Stimulated activated CD4-positive, alpha-beta T cell treated with anti-CD3 and anti-CD28 coated beads, Interleukin-12 subunit alpha, Interleukin-12 subunit beta, amount 100 ng/mL, for 48 hours (primary cell): Measurements from ENCODE around the gene VAMP2.
A peak's percentile ranks its signal among the peaks of the same experiment; 100 is the strongest.

Source experiments
- DNase-seq, 3 donors: peaks; one replicate each; pipeline ENCODE4 v3.0.0-alpha.2; 2020; ENCODE audit warnings: low read depth in 2 of 3, low spot score in 1 of 3

Gene VAMP2

GRCh38 chr17:8155996-8156245 is 6.8 kb downstream of the VAMP2 start:
- DNase-seq, result no peak

DNA sequence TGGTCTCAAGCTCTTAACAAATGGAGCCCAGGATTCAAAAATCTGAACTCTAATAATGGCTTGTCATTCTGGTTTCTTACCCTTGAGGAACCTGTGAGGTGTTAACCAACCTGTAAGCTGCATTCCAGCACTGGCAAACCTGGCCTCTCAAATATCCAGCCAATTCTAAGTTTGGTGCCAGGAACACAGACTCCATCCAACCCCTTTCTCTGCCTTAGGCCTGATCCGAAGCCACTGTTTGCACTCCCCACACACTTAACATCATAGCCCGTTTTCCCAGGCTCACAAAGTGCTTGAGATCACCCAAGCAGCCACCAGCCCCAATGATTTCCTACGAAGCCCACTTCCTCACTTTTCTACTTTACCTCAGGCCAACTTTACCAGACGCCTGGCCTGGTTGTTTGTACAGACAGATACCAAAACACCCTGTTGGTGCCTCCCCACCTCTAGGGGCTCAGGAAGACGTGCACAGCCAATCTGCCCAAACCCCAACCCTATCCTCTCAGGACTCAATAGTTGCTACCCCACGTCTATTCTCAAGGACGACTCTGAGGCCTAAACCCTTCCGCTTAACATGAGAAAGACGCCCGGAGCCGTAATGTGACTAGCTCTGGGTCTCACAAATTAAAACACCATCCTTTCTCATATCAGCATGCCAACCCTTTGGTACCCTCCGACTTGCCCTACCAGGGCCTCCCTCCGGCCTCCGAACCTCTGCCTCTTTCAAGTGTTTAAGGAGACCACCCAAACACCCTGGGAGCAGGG is 7.3 kb downstream of the VAMP2 start:
- DNase-seq, result no peak

GRCh38 chr17:8154608-8155155 is 8.1 kb downstream of the VAMP2 start:
- no peak for DNase-seq

GRCh38 chr17:8153957-8154607 is 8.7 kb downstream of the VAMP2 start:
- DNase-seq, result peak; percentile 85 to 91 (median 89)

DNA sequence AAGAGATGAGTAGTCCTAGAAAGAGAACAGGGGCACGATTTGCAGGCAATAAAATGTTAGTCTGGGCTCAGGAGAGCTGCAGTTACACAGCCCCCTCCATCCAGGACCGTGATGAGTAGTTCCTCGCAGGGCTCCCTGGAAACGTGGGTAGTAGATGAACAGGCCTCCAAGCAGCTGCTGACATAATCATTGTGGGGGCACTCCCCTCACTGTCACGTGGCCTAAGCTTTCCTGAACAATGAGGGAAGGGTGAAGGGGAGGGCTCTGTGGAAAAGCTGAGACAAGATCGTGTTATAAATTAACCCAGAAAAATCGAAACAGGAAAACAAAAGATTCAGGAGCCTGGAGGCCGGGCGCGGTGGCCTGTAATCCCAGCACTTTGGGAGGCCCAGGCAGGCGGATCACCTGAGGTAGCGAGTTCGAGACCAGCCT is 9.2 kb downstream of the VAMP2 start:
- DNase-seq, result peak in 1 of 3 donors; percentile 56

- DNase-seq, result no peak
Measured at GRCh38 chr17:8153031-8153451, 9.7 kb downstream of the VAMP2 start.

DNA sequence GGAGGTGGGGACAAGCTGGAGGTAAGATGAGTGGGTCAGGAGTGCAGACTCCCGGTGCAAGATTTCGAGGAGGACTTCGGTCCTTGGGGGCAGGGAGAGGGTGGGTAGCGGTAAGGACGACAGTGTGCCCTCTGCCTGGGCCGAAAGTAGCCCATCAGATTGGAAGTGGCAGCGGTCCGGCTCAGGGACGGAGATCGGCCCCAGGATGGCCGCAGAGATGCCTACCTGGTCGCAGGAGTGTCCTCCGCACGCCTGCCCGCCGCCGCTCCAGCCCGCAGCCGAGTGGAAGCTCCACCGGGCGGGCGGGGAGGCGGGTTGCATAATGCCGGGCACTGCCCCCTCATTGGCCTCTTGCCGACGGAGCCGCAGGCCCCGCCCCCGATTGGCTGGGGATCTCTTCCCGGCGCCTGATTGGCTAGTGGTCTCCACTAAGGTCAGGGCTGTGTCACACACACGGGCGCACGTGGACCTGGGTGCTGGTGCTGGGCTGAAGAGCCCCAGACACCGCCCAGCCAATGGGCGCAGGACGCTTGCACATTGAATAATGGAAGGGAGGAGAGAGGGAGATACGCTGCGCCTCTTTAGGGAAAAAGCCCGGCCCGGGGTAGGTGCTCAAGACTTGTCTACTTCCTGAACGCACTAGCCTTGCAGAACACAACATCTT is 10.5 kb downstream of the VAMP2 start, which contains the start of gene PER1:
PER1 (minus strand) TSS at position 293 of the 664 bp plus-strand sequence. CDS start 1,698 bp downstream, outside the sequence.
- DNase-seq, result peak; percentile 85 to 91 (median 86)

- no peak for DNase-seq
Measured at GRCh38 chr17:8151641-8152111, 11.1 kb downstream of the VAMP2 start.

DNA sequence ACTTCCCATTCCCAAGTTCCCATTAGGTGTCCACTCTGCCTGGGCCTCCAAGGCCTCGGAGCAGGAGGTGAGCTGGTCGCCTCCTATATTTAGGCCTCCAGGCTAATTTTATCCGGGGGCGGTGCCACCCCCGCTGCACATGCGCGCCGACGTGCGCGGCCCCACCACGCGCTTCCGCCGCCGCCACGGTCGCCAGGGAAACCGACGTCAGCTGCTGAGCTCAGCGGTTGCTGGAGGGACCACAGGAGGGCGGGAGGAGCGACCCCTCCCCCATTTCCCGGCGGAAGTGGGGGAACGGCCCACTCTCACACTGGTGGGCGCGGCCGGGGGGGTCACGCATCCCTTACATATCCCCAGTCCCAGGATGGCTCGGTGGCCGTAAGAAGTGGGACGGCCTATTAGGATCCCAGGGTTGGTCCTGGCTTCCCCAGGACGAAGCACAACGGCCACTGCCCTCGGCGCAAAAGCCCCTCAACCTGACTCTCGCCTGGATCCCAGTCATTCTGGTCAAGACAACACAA is 11.6 kb downstream of the VAMP2 start:
- peak; percentile 66 to 85 (median 76) for DNase-seq

GRCh38 chr17:8150194-8151119 is 12.3 kb downstream of the VAMP2 start:
- no peak for DNase-seq

DNA sequence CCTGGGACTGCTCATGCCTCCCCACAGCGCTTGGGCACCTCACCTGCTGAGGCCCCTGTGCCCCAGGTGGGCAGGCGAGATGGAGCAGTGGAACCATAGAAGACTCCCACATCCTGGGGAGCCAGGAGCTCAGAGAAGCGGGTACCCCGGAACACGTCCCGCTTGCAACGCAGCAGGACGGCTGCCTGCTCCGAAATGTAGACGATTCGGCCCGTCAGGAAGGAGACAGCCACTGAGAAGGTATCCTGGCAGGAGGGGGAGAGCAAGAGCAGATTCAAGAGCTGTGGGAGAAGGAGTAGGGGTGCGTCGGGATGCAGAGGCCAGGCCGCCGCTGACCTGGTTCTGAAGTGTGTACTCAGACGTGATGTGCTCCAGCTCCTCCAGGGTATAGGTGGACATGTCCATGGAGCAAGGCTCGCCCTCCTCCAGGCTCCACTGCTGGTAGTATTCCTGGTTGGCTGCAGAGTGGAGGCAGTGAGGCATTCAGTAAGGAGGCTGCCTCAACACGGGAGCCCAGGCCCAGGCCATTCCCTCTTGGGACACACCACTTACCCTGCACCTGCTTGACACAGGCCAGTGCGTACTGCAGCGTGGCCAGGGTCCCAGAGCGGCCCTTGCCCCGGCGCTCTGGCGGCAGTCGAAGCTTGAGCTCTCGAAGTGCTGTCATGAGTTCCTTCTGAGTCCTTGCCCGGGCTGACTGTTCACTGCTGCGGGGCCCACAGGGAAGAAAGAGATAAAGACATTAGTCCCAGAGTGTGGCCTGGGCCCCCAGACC is 13.1 kb downstream of the VAMP2 start:
- DNase-seq, result no peak

- no peak for DNase-seq
Measured at GRCh38 chr17:8148560-8148959, 14.2 kb downstream of the VAMP2 start.

- no peak for DNase-seq
Measured at GRCh38 chr17:8147805-8148404, 14.8 kb downstream of the VAMP2 start.

- DNase-seq, result no peak
Measured at GRCh38 chr17:8147141-8147804, 15.5 kb downstream of the VAMP2 start.

DNA sequence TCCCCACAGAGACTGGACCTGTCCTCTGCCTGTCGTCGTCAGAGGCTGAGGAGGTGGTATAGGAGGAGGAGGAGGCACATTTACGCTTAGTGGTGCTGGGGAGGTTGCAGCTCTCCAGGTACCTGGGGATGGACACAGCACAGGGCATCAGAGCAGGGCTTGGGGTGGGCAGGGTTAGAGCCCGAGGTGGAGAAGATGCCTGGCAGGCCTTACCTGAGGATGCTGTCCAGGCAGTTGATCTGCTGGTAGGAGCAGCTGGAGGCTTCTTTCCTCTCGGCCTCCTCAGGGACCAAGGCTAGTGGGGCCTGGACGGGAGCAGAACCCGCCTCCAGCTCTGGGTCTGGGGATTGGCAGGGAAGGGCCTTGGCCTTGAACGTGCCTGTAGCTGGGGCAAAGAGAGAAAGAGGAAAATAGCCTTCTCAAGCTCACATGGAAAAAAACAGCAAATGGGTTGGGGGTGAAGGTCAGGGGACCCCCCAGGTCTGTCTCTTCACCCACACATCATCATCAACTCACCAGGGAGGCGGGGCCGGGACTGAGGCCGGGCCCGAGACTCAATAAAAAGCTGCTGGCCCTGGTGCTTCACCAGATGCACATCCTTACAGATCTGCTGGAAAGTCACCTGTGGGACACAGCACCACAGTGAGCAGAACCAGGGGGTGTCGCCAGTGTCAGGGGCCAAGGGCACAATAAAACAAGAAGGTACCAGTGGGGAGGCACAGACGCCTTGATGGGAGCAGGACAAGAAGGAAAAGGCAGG is 16.2 kb downstream of the VAMP2 start:
- DNase-seq, result no peak

- no peak for DNase-seq
Measured at GRCh38 chr17:8145811-8146210, 16.9 kb downstream of the VAMP2 start.

GRCh38 chr17:8144401-8145231 is 18.1 kb downstream of the VAMP2 start:
- DNase-seq, result no peak
